Activated CD8-positive, alpha-beta memory T cell treated with anti-CD3 and anti-CD28 coated beads for 48 hours (primary cell): ENCODE measurements around the gene PDSS1.

ENCODE experiments used
- DNase-seq, 3 experiments: peaks; one replicate each; pipeline ENCODE4 v3.0.0-alpha.2; 2020; ENCODE audit warnings: low read depth in 2 of 3, low spot score in 2 of 3

PDSS1 gene

DNA sequence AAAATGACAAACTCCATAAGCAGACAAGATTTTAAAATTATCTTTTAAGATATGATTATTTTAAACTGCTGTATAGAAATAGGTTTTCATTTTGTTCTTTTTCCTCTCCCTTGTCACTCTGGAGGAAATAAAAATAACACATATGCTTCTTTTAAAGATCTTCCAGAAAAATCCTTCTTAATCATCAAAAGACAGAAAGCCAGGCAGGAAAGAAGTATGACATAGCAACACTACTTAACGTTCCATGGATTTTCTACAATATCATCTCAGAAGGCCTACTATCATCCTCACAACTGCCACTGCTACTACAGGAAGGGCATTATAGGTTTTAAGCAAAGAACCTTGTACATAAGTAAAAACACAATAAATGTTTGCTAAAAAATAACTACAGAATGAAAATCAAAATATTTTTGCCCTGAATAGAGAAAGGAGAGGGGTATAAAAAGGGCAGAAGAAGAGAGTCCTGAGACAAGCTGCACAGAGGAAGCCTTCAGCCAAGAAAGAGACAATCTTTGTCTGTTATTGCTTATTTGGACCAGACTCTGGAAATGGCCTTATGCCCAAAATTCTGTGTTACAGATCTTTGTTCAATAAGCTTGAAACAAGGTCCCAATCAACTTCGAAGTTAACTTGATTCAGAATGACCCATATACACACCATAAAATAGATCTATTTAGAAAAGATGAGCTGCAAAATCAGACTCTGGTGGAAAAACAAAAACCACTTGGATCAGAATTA, 95.4 kb downstream of the PDSS1 start:
- no peak for DNase-seq
